ENCODE measurements around the gene GNAS.

The GNAS gene

DNA sequence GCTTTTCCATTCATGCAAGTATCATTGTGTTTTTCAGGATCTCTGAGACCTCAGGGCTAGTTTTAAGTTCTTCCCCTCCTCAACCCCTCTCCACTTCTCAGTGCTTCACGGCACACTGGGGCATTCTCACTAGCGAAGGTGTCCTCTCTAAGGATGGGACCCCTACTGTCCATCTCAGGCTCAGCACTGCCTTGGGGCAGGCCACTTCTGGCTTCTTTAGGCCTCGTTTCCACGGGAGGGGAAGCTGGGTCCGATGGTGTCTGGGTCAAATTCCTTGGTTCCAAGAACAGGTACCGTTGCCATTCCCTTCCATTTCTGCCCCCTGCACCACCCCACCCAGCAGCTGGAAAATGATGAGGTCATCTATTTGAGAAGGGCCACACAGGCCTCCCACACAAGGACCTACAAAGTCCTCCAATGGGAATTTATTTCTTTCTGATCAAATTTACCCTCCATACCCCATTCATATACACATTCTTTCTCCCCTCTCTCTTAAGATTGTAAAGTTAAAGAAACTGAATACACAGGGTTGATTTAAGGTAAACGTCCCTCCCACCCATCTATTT, 17.2 kb downstream of the GNAS start:
- DNase-seq (ENCODE audit: extremely low read depth, low read depth): no peak
- TF ChIP-seq, protein P1, sequence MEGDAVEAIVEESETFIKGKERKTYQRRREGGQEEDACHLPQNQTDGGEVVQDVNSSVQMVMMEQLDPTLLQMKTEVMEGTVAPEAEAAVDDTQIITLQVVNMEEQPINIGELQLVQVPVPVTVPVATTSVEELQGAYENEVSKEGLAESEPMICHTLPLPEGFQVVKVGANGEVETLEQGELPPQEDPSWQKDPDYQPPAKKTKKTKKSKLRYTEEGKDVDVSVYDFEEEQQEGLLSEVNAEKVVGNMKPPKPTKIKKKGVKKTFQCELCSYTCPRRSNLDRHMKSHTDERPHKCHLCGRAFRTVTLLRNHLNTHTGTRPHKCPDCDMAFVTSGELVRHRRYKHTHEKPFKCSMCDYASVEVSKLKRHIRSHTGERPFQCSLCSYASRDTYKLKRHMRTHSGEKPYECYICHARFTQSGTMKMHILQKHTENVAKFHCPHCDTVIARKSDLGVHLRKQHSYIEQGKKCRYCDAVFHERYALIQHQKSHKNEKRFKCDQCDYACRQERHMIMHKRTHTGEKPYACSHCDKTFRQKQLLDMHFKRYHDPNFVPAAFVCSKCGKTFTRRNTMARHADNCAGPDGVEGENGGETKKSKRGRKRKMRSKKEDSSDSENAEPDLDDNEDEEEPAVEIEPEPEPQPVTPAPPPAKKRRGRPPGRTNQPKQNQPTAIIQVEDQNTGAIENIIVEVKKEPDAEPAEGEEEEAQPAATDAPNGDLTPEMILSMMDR (IDR thresholded peaks at IDR 0.05; ENCODE audit: low read depth, low read length, missing control alignments): no peak
- no peak overlapping the region for H3K4me3 ChIP-seq (replicated peaks; ENCODE audit: low read depth, low read length)

DNA sequence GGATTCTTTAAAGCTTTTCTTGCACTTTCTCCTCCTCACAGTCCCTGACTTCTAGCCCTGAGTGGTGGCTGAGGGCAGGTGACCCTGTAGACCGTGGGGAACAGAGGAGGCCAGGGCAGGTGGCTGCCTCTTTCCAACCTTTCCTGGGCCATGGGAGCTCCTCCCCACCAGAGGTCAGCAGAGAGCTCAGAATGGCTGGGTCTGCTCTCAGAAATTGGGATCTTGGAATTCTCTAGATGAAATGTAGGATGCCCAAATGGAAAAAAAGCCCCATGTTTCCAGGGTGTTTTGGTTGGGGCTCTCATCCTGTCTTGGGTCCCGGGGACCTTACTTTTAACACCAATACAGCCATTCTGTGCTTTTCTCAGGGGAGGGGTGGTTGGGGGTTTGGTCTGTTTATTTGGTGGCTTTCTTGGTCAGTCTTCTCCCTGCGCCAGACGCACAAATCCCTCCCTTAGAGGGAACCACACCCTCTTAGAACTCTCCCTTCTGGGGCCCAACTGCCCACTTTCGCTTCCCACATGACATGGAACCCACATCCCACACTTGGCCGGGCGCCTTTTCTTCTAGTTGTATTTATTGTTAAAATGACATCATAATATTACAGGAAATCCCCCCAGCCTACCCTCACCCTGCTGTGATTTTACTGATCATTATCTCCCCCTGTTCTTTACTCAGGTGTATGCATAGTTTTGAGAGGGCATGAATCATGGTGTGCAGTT, 17.9 kb downstream of the GNAS start:
- no peak for DNase-seq (ENCODE audit: extremely low read depth, low read depth)
- no peak overlapping the region for H3K4me3 ChIP-seq (replicated peaks; ENCODE audit: low read depth, low read length)
- TF ChIP-seq, protein P1 (IDR thresholded peaks at IDR 0.05; ENCODE audit: low read depth, low read length, missing control alignments): peak; percentile 96

DNA sequence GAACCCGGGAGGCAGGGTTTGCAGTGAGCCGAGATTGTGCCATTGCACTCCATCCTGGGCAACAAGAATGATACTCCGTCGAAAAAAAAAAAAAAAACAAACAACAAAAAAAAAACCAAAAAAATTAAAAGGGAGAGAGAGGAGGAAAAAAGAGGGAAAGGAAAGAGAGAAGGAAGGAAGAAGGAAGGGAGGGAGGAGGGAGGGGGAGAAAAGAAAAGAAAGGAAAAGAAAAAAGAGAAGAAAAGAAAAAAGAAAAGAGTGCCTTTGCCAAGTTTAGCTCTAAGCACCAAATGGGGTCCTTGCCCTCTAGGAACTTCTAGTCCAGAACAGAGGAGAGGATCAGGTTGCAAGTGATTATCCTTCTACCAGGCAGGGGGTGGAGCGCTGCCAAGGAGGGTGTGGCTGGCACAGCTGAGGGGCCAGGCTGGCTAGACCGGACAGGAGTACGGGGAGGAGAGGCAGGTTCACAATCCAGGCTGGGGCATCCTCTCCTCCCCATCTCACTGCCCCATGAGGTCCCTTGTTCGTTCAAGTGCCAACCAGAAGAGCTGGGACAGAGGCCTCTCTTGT, 19.1 kb downstream of the GNAS start:
- no peak overlapping the region for H3K4me3 ChIP-seq (replicated peaks; ENCODE audit: low read depth, low read length)
- DNase-seq (ENCODE audit: extremely low read depth, low read depth): no peak
- TF ChIP-seq, protein P1 (IDR thresholded peaks at IDR 0.05; ENCODE audit: low read depth, low read length, missing control alignments): no peak

DNA sequence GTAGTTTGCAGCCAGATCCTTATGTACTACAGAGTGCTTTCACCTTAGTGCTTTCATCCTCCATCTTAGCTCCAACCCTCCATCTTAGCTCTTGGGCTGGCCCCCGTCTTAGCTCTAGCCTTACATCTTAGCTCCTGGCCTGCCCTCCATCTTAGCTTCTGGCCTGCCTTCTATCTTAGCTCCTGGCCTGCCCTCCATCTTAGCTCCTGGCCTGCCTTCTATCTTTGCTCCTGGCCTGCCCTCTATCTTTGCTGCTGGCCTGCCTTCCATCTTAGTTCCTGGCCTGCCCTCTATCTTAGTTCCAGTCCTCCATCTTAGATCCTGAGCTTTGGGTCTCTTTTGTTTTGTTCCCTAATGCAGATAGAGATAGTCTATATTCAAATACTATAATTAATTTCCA, 22.0 kb downstream of the GNAS start:
- TF ChIP-seq, protein P1 (IDR thresholded peaks at IDR 0.05; ENCODE audit: low read depth, low read length, missing control alignments): no peak
- H3K4me3 ChIP-seq (replicated peaks; ENCODE audit: low read depth, low read length): no peak overlapping the region
- no peak for DNase-seq (ENCODE audit: extremely low read depth, low read depth)

DNA sequence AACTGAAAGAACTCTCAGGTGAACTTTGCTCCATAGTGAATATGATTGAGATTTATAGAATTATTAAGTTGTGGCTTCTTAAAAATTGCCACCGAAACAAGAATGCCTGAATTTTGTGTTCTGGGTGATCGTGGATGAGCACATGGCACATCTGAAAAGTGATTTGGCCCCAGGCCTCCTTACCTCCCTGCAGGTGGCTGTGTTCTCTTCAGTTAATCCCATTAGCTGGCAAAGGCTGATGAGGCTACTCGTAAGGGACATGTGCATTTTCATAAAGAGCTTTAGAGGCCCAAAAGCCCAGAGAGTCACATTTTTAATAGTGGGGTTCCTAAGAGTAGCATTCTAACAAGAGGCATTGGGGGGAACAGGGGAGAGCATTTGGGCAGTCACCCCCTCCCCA, 22.6 kb downstream of the GNAS start:
- TF ChIP-seq, protein P1 (IDR thresholded peaks at IDR 0.05; ENCODE audit: low read depth, low read length, missing control alignments): no peak
- no peak overlapping the region for H3K4me3 ChIP-seq (replicated peaks; ENCODE audit: low read depth, low read length)
- no peak for DNase-seq (ENCODE audit: extremely low read depth, low read depth)

DNA sequence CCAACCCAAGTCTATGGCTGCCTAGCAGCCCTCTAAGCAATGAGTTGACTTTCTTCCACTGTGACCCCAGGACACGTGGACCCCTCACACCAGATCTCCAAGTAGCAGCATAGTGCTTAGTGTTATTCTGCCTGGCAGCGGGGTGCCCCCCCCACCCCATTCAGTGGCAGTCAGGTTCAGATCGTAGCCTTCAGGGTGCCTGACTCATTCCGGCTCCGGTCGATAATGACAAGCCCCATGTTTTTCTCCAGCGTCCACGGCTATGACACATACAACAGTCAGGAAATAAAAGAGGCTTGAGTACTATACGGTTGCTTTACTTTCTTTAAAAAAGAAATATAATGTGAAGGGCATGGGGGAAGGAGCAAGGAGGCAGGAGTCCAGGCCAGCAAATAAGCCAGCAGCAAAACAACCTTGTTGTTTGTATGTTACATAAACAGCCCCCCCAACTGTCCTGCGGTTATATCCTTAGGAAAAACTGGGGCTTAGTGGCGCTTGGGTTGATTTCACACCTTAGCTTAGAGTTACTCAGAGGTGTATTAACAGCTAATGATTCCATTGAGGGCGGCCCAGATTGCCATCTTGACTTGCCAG, 23.1 kb downstream of the GNAS start:
- no peak overlapping the region for H3K4me3 ChIP-seq (replicated peaks; ENCODE audit: low read depth, low read length)
- TF ChIP-seq, protein P1 (IDR thresholded peaks at IDR 0.05; ENCODE audit: low read depth, low read length, missing control alignments): no peak
- no peak for DNase-seq (ENCODE audit: extremely low read depth, low read depth)
